HG03442 (cell line): ENCODE measurements around the gene FCGR1A.

Source experiments
- ATAC-seq: cut with Tn5 transposase; IDR thresholded peaks from one replicate; pipeline ENCODE4 v1.9.1; 2021; ENCODE audit warnings: mild to moderate bottlenecking, moderate library complexity; ENCODE audit not compliant: unreplicated experiment

FCGR1A gene

DNA sequence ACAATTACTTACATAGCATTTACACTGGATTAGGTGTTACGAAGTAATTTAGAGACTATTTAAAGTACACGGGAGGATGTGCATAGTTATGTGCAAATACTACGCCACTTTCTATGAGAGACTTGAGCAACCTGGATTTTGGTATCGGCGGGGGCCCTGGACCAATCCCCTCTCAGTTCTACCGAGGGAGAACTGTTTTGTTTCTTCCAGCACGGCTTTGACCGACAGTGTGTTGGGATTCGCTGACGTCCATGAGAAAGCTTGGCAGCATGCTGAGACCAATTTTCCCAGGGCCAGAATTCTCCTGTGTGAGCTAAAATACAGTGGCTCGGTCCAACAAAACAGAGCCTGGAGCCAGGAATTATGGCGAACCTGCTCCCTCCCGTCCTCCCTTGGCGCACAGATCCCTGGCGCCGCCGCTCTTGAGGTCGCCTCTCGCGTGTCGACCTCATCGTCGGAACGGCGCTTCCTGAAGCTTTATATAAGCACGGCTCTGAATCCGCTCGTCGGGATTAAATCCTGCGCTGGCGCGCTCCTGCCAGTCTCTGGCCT lies 49.3 kb downstream of the FCGR1A start:
- ATAC-seq: peak; percentile 14

- ATAC-seq: peak; percentile 64
Observed at GRCh38 chr1:149832316-149833126, 50.0 kb downstream of the FCGR1A start.

DNA sequence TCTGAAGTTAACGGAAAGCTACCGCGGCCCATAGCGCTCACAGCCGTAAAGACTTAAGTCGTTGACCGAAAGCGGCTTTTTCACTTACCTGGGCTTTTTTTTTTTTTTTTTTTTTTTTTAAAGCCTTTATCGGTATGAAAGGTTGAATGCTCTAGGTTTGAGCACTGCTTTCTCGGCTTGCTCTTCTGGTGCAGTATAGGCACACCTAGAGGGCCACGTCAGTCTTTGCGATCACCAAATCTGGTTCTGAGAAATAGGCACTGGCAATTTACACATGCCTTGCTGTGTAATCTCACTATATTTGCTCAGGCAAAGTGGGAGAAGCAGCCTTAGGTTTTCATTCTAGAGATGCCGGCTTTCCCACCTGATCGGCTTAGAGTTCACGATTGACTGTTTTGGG lies 50.6 kb downstream of the FCGR1A start:
- peak; percentile 3 for ATAC-seq

GRCh38 chr1:149841149-149841548 lies 58.7 kb downstream of the FCGR1A start:
- ATAC-seq: peak; percentile 26
